Left renal cortex interstitium (tissue), 4 donors: ENCODE data around the gene NCAPH2. TPM values are rescaled to one million over a fixed set of nuclear protein-coding genes. Genes with fewer than 3 reads are reported as not detected.
A peak's percentile ranks its signal among the peaks of the same experiment; 100 is the strongest.

Experiments
- DNase-seq, 4 donors: peaks; one replicate each; pipeline ENCODE4 v3.0.0-alpha.2; 2013; ENCODE audit warnings: low read depth in 4 of 4, low spot score in 2 of 4, missing footprints in 1 of 4
- polyA plus RNA-seq, 4 donors: library from polyadenylated mRNA; unstranded; fragments of 120-200 nt; gene quantifications; one replicate each; pipeline ENCODE4 v1.2.1, GENCODE V29; 2013; ENCODE audit not compliant: insufficient read length in 4 of 4

The NCAPH2 gene
- polyA plus RNA-seq, 4 donors, result 35.8 to 57.9 (median 53.3) TPM

DNA sequence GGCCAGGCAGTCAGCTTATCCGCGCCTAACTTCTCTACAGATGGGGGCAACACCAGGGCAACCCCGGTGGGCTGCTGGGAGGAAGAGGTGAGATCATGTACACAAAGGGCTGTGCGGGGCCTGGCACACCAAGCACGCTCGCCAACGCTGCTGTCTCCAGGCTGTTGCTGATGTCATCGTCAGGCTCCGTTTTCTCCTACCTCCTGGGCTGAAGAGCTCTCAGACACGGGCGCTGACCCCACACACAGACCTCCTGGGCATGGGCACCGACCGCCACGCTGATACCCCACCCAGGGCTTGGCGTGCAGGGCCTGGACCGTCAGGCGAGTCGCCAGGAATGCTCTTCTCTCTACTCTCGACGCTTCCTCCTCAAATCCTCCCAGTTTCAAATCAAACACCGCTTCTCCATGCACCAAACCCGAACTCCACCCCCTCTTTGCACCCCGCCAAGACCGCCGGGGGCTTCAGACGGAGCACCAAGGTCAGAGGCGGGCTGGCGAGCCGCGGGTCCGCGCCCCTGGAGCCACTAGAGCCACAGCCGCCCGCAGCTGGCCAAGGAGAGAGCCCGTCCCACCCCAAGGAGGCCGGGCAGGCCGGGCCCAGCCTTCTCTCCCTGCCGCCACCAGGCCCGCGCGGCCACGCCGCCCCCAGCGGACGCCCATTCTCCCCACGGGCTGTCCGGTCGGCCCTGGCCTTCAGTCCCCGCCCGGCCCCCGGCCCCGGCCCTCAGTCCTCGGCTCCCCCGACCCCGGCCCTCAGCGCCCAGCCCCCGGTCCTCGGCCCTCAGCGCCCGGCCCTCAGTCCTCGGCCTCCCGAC is 34.0 kb upstream of the NCAPH2 start:
- DNase-seq, result no peak

DNA sequence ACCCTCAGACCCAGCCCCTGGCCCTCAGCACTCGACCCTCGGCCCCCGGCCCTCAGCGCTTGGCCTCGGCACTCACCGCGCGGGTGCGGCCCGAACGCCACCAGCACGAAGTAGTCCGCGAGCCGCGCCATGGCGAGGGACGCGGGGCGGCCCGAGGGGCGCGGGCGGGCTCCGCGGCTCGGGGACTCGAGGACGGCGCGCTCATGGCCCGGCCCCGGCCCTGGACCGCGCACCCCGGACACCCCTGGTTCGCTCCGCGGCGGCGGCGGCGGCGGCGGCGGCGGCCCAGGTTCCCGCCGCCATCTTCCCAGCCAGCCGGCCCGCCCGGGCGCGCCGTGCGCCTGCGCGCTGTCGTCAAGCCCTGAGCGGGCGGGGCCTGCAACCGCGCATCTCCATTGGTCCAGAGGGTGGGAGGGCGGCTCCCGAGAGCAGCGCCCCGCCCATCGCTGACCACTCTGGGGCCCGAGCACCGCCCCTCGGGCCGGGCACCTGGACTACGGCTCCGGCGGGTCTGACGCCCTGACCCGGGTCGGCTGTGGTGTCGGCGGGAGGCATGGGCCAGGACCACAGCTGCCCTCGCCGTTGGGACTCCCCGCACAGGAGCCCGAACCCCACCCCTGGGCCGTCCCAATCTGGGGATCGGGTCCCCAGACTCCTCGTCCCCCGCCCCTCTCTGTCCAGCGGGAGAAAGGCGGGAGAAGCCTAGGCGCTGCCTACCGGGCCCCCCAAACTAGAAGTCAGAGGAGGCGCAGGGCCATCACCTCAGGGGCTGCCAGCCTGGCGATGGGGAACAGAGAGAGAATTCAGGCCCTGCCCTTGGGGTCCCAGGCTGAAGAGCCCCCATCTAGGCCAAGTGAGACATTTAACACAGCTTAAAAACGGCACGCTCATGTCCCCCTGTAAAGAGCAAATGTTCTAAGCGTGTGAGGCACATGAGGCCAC is 33.0 kb upstream of the NCAPH2 start, which contains the start of gene SBF1:
SBF1 (minus strand) TSS at position 326 of the 942 bp plus-strand sequence; CDS start at position 131, 195 bp downstream.
- DNase-seq, result peak; percentile 50 to 82 (median 79)

DNA sequence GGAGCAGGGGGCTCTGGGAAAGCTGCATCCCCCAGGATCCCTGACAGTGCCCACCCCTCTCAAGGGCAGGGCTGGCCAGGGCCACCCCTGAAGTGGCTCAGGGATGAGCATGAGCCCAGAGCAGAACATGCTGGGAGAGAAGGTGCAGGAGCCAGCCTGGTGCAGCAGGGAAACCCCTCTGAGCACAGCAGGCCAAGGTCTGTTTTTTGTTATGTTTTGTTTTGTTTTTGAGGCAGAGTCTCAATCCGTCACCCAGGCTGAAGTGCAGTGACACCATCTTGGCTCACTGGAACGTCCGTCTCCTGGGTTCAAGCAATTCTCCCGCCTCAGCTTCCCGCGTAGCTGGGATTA is 32.4 kb upstream of the NCAPH2 start:
- DNase-seq, result no peak

DNA sequence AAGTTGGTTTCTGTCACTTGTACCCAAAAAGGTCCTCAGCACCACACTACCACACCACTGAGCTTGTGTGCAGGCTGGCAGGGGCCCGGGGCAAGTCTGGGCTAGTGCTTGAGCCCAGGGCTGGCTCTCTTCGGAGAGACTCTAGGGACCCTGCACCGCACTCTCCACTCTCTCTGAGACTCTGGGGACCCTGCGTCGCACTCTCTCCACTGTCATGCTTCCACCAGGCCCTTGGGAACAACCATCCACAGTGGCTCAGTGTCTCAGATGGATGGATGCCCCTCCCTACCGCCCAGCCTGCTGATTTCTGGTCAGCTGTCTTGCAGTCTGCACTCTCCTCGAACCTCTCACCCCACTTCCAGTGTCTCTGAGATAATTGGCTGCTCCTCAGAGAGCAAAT is 31.2 kb upstream of the NCAPH2 start:
- DNase-seq, result no peak

DNA sequence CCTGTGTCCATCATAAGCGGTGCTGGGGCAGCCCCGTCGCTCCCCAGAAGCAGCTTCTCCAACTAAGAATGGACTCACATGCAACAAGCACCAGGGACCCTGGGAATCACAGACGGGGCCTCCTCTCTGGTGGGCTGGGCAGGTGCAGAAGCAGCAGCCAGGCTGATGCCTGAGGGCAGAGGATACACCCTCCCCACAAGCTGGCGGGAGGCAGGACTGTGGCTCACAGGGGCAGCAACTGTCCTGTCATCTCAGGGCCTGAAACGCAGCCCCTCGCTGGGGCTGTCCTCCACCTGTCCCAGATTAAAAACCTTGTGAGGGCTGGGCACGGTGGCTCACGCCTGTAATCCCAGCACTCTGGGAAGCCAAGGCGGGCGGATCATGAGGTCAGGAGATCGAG is 30.1 kb upstream of the NCAPH2 start:
- DNase-seq, result no peak

DNA sequence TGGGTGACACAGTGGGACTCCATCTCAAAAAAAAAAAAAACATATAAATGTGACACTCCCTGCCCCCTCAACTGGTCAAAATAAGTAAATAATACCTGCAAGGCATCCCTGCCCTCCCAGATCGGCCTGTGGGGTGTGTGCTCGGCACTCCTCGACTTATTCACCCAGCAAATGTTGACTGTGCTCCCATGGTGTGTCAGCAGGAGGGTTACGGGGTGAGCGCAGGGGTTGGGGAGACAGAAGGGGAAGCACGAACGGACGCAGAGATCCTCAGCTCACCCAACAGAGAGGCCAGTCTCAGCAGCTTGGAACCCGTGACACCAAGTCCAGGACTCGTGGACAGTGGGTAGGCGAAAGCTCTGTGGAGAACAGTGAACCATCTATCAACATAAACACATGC is 28.3 kb upstream of the NCAPH2 start:
- DNase-seq, result no peak

DNA sequence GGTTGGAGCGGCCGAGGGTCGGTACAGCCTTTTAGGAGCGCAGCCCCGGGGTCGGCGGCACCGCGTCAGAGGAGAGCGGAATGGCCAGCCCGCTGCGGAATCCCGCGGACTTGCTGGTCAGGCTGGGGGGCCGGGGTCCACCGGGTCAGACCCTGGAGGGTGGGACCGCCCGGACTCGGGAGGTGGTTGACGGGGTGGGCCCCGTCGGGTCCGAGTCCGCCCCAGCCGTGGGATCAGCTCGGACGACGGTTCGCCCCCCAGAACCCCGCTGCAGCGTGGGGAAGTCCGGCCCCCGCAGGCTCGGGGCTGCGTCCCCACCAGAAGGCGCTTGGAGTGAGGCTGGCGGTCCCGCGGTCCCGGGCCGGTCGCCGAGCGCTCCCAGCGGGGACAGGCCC is 27.0 kb upstream of the NCAPH2 start:
- DNase-seq, result no peak

DNA sequence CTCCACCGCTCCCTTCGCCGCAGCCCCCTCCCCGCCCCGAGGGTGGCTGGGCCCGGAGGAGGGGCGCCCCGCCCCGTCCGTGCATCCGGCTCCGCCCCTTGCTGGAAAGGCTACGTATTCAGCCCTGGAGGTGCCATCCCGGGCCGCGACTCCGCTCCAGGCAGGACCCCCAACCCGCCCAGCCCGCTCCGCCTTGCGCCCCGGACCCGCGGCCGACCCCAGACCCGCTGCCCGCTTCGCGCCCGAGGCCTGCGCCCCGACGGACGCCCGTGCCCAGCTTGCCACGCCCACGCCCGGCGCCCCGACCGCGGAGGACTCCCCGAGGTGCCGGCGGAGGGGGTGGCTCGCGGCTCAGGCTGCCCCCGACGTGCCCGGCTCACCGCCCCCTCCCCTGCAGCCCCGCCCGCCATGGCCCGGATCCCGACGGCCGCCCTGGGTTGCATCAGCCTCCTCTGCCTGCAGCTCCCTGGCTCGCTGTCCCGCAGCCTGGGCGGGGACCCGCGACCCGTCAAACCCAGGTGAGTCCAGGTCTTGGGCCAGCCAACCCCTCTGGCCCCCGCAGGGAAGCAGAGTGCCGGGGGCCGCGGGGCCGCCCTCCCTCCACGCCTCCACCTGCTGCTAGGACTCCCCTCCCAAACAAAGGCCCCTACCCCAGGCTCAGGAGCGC is 26.5 kb upstream of the NCAPH2 start, which contains the start of gene ADM2:
ADM2 (plus strand) TSS at position 104 of the 667 bp plus-strand sequence; CDS start at position 409, 305 bp downstream.
- no peak for DNase-seq

DNA sequence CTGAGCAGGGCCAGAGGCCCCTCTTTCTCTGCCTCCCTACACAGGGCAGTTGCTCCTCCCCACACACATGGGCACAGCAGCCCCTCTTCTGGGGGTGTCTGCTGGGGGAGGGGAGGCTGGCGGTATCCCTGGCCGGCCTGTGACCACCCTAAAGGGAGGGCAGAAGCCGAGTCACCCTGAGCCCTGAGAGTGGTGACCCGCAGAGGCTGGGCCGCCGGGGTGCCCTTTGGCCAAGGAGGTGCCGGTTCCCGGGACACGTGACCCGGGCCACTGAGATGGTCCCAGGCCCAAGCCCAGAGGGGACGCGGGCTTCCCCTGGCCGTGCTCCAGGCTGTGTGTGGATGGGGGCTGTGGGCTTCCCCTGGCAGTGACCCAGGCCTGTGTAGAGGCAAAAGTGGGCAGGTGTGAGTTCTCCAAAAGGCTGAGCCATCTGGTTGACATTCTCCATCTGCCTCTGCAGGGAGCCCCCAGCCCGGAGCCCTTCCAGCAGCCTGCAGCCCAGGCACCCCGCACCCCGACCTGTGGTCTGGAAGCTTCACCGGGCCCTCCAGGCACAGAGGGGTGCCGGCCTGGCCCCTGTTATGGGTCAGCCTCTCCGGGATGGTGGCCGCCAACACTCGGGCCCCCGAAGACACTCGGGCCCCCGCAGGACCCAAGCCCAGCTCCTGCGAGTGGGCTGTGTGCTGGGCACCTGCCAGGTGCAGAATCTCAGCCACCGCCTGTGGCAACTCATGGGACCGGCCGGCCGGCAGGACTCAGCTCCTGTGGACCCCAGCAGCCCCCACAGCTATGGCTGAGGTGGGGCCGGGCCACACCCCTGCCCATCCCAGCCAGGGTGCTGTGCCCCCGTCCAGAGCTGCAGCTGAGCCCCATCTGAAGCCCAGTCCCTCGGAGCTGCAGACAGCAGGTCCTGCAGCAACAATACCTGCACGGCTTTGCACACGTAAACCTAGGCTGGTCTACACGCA is 25.6 kb upstream of the NCAPH2 start:
- no peak for DNase-seq

DNA sequence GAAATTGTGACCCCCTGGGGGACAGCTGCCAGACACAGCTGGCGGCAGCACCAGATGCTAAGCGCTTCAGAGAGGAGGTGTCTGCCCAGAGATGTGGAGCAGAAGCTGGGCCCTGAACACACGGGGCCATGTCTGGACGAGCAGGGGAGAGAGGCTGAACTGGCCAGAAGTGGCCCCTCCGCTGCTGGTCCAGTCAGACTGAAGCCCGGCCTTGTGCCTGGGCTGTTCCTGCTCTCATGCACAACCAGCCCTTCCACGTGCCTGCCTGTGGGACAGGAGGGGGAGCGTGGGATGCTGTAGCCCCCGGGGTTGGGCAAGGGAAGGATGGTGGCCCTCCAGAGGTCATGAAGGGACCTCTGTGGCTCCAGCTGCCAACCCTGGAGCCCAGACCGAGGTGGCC is 24.9 kb upstream of the NCAPH2 start:
- no peak for DNase-seq

GRCh38 chr22:50483556-50483955 is 24.5 kb upstream of the NCAPH2 start:
- DNase-seq, result no peak

DNA sequence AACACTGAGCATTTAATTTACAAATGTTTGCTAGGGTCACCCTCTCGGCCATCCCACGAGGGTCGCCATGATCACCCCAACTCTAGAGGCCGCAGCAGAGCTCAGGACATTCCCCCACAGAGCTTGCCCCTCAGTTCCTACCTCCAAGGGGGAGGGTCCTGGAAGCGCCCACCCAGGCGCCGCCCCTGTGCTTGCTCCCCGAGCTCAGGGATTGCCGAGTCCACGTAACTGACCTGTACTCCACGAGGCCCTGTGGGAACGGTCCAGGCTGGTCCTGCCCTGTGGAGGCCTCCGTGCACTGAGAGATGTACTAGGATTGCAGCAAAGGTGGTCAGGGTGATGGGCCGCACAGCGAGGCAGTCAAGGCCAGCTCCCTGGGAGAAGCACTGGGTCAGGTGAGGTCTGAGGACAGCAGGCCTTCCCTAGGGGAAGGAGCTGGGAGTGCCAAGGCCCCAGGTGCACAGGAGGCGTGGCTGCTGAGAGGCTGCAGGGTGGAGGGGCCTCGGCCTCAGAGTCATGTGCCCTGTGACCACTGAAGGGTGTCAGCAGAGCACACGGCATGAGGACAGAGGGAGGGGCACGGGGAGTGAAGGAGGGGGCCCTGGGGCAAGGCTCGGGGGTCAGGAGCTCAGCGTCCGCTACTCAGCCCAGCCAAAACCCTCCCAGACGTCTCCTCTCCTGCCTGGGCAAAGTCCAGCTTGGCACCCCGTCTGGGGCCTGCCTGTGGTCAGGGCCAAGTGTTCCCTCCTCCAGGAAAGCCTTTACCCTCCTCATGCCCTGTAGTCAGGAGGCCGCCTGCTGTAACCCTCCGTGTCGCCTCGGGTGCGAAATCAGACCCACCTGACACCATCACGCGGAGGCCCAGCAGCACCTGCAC is 23.8 kb upstream of the NCAPH2 start:
- no peak for DNase-seq

GRCh38 chr22:50485221-50486131 is 22.5 kb upstream of the NCAPH2 start:
- no peak for DNase-seq

DNA sequence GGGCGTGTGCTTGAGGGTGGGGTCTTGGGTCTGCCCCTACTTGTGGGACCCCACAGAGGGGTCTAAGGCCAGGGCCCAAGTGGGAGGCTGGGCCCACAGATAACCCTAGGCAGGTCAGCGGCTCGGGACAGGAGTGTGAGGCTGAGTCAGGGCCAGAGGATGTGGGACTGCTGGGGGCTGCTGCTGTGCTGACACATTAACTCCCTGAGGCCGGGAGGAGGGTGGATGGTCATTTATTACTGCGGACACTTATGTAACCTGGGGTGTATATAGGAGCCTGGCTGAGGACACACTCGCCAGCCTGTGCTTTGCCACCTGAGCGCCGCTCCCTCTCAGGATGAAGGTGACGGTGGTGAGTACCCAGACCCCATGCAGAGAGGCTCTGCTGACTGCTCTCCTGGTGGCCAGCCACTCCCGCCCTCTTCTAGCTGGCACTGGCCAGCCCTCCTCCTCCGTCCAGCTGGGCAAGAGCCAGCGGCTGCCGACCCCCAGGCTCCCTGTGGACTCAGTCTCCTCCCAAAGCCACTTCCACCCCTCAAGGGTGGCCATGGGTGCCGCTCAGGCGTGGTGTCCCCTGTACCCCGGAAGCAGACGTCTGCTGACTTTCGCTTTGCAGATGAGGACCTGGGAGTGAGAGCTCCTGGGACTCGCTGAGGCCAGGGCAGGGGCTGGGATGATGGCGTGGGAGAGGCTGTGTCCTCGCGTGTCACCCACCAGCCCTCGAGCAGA is 21.3 kb upstream of the NCAPH2 start, which contains the start of gene MIOX:
MIOX (plus strand) TSS at position 299 of the 729 bp plus-strand sequence; CDS start at position 338, 39 bp downstream.
- DNase-seq, result no peak

- DNase-seq, result no peak
Measured at GRCh38 chr22:50487290-50488005, 20.6 kb upstream of the NCAPH2 start.

DNA sequence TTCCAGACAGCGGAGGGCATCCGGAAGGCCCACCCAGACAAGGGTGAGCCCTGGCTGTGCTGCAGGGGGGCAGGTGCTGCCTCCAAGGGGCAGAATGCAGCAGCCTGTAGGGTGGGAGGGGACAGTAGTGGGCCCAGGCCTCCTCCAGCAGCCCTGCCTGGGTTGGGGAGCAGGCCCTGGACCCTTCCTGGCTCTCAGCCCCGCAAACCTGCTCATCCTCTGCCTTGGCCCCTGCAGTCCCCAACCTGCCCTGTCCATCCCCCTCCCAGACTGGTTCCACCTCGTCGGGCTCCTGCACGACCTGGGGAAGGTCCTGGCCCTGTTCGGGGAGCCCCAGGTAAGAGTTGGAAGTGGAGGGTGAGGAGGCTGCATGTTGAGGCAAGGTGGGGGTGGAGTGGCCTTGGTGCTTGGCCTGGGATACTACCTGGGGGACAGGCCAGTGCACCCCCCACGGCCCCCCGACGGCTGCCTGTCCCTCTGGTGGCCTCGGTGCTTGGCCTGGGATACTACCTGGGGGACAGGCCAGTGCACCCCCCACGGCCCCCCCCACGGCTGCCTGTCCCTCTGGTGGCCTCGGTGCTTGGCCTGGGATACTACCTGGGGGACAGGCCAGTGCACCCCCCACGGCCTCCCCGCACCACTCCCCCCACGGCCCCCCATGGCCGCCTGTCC is 19.9 kb upstream of the NCAPH2 start:
- no peak for DNase-seq
